HG03342 (cell line): ENCODE results near the gene NBPF20.
"Not testable (repeated sequence)": the region's sequence is repeated elsewhere in the genome, so short reads cannot be mapped to it uniquely, and the experiment has no call there.

Experiments used
- ATAC-seq: cut with Tn5 transposase; IDR thresholded peaks from one replicate; pipeline ENCODE4 v1.9.1; 2021; ENCODE audit warnings: mild to moderate bottlenecking, moderate library complexity; ENCODE audit not compliant: unreplicated experiment

The NBPF20 gene

DNA sequence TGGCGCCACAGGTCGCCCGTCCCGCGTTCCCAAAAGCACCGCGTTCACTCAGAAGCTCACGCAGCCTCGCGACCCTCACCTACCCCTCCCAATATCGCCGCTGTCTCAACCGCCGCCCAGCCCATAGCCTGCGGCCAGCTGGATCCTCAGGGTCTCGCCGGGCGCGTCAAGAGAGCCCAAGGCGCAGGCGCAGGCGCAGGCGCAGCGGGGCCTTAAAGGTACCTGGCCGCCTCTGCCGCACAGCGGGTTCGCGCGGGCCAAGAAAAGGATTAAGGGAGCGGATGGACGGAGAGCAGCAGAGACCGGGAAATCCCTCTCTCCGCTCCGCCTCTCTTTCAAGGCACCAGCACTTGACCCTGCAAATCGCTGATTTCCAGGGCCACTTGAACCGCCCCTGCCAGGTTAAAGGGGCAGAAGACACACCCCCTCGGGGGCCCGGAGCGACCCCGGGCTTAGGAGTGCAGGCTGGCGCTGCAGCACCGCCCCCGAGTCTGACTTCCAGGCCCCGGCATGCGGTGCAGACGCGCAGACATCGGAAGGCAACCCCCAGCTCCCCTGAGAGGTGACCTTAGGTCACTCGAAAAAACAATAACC, at the start of gene NBPF20:
NBPF20 (minus strand) TSS at position 168 of the 594 bp plus-strand sequence. CDS start 20,331 bp downstream, outside the sequence.
- ATAC-seq = peak; percentile 81

DNA sequence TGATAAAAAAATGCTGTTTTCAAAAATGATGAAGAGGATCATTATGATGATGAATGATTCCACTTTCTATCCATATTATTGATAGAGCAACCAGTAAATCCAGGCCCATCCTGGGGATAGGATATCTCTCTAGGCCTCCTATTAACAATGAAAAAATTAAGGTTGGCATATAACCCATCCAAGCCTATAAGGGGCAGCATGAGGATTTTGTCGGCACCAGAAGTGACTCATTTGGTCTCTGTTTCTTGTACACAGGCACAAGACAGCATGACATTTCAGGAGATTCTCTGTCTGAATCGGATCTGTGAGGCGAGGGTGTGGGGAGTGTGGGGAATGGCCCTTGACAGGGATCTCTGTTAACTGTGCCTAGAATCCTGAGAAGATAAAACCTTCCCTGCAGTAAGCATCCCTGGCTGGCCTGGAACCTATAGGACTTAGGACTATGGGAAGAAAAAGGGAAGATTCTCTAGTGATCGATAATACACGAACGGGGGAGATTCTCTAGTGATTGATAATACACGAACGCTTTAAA, 49.5 kb upstream of the NBPF20 start:
- ATAC-seq = not testable (repeated sequence)

GRCh38 chr1:145472731-145473130, 47.3 kb upstream of the NBPF20 start:
- ATAC-seq = not testable (repeated sequence)

- not testable (repeated sequence) for ATAC-seq
These were observed 46.0 kb upstream of the NBPF20 start for GRCh38 chr1:145471365-145471764.

GRCh38 chr1:145465405-145466144, 40.2 kb upstream of the NBPF20 start:
- peak; percentile 88 for ATAC-seq

GRCh38 chr1:145464708-145465336, 39.4 kb upstream of the NBPF20 start:
- not testable (repeated sequence) for ATAC-seq

DNA sequence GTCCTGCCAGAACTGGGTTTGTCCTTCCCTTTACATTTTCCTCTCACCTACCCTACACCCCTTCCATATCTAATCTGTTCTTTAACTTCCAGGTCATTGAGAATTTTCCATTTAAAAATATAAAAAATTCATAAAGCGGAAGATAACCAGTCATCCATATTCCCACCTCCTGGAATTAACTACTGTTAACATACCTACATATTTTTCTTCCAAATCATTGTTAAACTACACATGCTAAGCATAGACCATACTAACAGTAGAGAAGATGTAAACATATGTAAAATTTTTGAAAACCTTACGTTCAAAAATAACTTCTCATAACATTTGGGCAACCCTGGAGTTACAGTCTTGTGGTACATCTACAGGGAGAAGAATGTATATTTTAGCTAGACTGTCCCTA, 38.6 kb upstream of the NBPF20 start:
- not testable (repeated sequence) for ATAC-seq

DNA sequence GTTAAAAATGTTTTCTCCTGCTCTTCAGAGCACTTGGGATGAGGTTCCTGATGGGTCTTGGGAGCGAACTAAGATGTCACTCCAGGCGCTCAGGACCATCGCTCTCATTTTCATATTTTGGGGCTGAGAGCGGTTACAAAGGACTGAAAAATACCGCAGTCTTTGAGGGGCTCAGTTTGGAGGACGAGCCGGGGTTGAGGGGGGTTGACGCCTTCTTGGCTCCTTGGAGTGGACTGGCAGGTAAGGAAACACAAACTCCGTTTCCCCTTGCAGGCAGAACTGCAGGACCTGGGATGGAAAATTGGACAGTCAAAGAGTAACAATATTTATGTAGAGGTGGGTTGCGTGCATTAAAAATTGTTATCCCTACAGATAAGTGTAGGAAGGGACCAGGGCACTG, 35.3 kb upstream of the NBPF20 start:
- ATAC-seq = not testable (repeated sequence)

- ATAC-seq = not testable (repeated sequence)
These were observed 34.6 kb upstream of the NBPF20 start for GRCh38 chr1:145460048-145460447.

- not testable (repeated sequence) for ATAC-seq
These were observed 34.2 kb upstream of the NBPF20 start for GRCh38 chr1:145459591-145459990.

- not testable (repeated sequence) for ATAC-seq
These were observed 33.7 kb upstream of the NBPF20 start for GRCh38 chr1:145459063-145459462.

- ATAC-seq = not testable (repeated sequence)
These were observed 29.4 kb upstream of the NBPF20 start for GRCh38 chr1:145454824-145455177.

DNA sequence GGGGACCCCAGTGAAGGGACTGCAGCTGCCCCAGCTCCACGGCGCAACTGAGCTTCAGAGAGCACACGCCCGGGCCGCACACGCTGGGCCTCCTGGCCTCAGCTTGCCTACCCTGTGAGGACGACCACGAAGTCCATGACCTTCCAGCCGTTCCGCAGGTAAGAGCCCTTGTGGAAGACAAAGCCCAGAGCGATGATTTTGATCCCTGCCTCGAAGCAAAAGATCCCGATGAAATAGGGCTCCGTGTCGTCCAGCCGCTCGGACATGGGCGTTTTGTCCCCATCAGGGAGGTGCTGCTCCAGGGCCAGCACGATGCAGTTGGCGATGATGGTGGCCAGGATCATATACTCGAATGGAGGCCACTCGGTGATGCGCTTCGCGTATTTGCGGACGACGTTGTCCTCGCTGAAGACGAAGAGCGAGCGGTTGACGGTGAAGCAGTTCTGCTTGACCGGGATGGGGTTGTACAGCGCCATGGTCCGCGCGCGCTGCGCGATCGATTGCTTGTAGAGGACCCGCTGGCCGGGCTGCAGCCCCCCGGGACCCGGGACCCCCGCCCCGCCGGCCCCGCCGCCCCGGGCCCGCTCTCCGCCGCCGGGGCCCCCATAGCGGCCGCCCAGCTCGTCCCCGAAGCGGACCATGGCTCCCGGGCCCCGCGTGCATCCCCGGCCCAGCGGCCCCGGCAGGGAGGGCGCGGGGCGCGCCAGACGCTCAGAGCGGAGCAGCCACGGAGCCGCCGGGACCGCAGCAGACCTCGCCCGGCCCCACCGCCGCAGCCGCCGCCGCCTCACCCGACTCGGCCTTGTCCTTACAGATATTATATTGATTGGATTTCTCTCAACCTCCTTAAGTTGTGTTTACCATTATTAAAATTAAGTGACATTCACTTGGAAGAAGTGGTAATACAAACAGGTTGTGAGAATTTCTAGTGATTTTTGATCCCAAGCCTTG, 28.7 kb upstream of the NBPF20 start:
- not testable (repeated sequence) for ATAC-seq

DNA sequence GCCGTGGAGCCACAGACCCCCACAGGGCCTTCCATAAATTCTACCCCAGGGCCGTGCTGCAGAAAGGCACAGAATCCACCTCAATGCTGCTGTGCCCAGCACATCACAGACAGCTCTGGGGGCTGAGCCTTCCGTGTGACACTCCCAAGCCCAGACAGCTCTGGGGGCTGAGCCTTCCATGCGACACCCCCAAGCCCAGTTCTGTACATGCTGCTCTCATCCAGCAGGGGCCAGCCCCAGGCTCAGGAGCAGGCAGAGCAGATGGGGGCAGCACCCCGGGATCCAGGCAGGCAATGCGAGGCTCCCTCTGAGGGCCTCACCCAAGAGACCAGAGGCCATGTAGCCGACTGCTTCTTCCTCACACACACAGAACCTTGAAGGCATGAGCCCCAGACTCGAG, 27.1 kb upstream of the NBPF20 start:
- ATAC-seq = not testable (repeated sequence)

DNA sequence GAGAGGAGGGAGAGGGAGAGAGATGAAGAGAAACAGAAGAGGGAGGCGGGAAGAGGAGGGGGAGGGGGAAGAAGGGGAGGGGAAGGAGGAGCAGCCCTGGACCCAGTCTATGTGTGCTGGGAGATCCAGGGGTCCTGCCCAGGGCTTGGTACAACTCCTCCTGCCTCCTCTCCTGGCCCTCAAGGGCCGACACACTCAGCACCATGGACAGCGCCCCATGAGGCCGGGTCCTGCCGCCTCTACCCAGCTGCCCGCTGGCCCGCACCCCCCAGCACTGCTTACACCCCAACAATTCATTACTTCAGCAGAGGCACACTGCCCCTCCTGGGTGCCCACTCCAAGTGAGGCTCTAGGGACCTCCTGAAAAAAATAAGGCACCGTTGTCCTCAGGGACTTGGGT, 26.5 kb upstream of the NBPF20 start:
- not testable (repeated sequence) for ATAC-seq

- ATAC-seq = not testable (repeated sequence)
These were observed 19.8 kb upstream of the NBPF20 start for GRCh38 chr1:145445219-145445618.

DNA sequence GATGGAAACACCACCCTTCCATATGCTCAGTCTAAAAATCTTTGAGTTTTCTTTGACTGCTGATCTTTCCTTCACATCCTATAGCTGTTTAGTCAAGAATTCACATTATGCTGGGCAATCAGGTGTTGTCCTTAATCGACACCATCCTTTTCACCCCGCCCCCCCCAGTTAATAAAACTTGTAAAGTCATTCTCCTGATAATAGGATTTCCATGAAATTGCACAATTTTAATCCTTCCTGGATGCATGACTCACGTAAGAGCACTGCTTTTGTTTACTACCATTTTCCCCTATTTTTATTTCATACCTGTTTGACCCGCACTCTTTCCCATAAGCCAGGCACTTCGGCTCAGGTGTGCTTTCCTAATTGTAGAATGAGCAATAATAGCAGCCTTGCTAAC, 16.9 kb upstream of the NBPF20 start:
- not testable (repeated sequence) for ATAC-seq

- not testable (repeated sequence) for ATAC-seq
These were observed 6.2 kb upstream of the NBPF20 start for GRCh38 chr1:145431363-145432256.

DNA sequence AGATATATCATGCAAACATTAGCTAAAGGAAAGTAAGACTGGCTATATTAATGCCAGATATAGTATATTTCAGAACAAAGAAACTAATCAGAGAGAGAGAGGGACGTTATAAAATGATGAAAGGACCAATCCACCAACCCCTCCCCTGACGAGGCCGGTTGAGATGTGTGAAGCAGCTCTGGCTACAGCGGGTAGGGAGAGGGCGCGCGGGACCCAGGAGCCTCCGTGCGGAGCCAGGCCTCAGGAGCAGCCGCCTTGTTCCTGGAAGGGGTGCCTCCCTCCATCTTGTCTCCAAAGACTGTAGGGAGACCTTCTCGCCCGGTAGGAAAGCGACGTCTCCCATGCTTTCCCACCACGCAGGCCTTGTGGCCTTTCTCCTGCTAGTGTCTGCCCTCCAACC, 5.4 kb upstream of the NBPF20 start:
- not testable (repeated sequence) for ATAC-seq
